H1 (cell line): ENCODE data around the gene CD3D. TPM values are rescaled to one million over a fixed set of nuclear protein-coding genes. Genes with fewer than 3 reads are reported as not detected.

Experiments
- EP300 ChIP-seq, 2 experiments: IDR thresholded peaks; 1 replicate in 1 of 2; 2 replicates in 1 of 2; pipeline ENCODE4 v1.6.1; 2011 to 2012; ENCODE audit warnings: low read depth in 2 of 2, low read length in 2 of 2, mild to moderate bottlenecking in 2 of 2, borderline replicate concordance in 1 of 2, inconsistent platforms in 1 of 2, moderate library complexity in 1 of 2
- FOSL1 ChIP-seq: IDR thresholded peaks from 2 replicates; pipeline ENCODE4 v1.6.1; 2011; ENCODE audit warnings: mild to moderate bottlenecking, low read depth, low read length, moderate library complexity; ENCODE audit not compliant: insufficient read depth
- SAP30 ChIP-seq: fragments of 300-600 bp; sonication (generic); IDR thresholded peaks from 2 replicates; pipeline ENCODE4 v1.7.1; 2012; ENCODE audit warnings: low read length, moderate library complexity, mild to moderate bottlenecking, inconsistent platforms; ENCODE audit not compliant: insufficient read depth, insufficient replicate concordance
- polyA plus RNA-seq, 7 experiments: library from polyadenylated mRNA; depleted of rRNA in 3 of 7; stranded (reverse) in 5 of 7; unstranded in 2 of 7; fragments of >200 nt in 5 of 7; fragments of 200-250 nt in 2 of 7; gene quantifications; 1 replicate in 5 of 7; 2 replicates in 1 of 7; 4 replicates in 1 of 7; pipeline versions ENCODE4 v1.2.1 to v1.2.3, GENCODE V29; 2011 to 2013; ENCODE audit warnings: missing spikeins in 2 of 7, mixed read lengths in 2 of 7
- total RNA-seq: library from RNA; stranded (reverse); fragmentation: NEBNext Ultra II Directional; extraction: Animal tissue kit (Norgen Biotek cat#: 25700); gene quantifications from 2 replicates; pipeline ENCODE4 v1.2.1, GENCODE V29; 2021

Gene CD3D
- total and polyA plus RNA-seq, 2 of the 8 experiments (the other 6 are each of a cell fraction or from before 2014, with no cell fraction given) = not detected

DNA sequence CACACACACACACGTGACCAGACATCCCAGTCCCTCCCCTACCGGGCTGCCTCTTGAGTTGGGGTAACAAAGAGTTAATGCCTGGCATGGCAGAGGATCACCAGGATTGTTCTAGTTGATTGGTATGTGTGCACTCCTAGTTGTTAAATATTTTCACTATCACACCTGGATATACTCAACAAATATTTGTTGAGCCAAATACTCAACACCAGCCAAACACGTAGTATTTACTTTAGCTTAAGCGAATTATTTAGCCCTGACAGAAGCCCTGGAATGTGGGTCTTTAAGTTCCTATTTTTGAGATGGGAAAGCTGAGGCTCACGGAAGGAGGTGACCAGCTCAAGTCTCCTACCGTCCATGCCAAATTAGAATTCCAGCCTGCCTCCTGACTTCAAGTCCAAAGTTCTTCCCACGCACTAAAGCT lies 27.5 kb downstream of the CD3D start (continued):
- TF ChIP-seq FOSL1 (no peak), EP300 (IDR thresholded peaks at IDR 0.05; ENCODE audit: borderline replicate concordance in 1 of 2, low read depth in 2 of 2, low read length in 2 of 2) (no peak), SAP30 (no peak)
